Peyer's patch (tissue), 4 donors: Measurements from ENCODE around the gene EPHB2.

ENCODE experiments used
- CTCF ChIP-seq, 6 experiments: fragments of 450-650 bp in 4 of 6; fragments of 200-600 bp in 2 of 6; sonication (generic) in 1 of 6; IDR thresholded peaks; one replicate each; pipeline ENCODE4 v1.5.1; 2017 to 2019; ENCODE audit warnings: antibody characterized with exemption in 6 of 6, mild to moderate bottlenecking in 3 of 6, moderate library complexity in 1 of 6
- POLR2A ChIP-seq, 2 donors: fragments of 450-650 bp; IDR thresholded peaks; one replicate each; pipeline ENCODE4 v1.5.1; 2017; ENCODE audit warnings: antibody characterized with exemption in 2 of 2, mild to moderate bottlenecking in 2 of 2, moderate library complexity in 2 of 2

DNA sequence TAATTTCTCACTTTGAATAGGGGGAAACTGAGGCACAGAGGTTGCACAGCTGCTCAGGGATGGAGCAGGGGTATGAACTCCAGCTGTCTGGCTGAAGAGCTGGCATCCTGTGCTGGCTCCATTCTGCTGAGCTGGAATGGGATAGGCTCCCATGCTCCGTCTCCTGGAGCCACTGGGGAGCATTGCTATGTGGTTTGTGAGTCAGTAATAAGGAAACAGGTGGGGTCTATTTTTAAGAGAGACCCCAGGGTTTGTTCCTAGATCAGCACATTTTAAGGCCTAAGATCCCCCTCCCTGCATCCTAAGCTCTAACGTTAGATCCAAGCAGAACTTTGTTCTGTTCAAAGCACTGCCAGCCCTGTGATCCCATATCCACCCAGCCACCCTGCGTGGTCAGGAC lies 189.8 kb downstream of the EPHB2 start:
- TF ChIP-seq CTCF (IDR thresholded peaks at IDR 0.05): no peak
- TF ChIP-seq POLR2A (IDR thresholded peaks at IDR 0.05): no peak
